ENCODE results near the gene EML4.
"Not testable (repeated sequence)": the region's sequence is repeated elsewhere in the genome, so short reads cannot be mapped to it uniquely, and the experiment has no call there.

EML4 gene

DNA sequence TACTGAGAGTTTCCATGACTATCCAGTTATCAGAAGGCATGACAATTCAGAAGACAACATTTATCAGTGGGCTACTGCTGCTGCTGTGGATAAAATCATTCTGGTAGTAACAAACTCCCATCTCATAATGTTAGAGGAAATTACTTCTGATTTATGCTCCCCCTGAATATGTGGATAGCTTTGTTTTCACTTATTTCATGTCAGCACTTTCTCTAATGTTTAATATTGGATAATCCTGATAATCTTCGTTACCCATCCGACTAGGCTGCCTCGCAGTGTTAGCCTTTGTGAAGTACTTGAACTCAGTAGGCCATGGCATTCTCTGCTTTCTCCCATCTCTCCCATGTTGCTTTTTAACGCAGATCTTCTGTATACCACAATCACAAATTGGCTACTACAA is 163.4 kb downstream of the EML4 start:
- TF ChIP-seq, protein P1, sequence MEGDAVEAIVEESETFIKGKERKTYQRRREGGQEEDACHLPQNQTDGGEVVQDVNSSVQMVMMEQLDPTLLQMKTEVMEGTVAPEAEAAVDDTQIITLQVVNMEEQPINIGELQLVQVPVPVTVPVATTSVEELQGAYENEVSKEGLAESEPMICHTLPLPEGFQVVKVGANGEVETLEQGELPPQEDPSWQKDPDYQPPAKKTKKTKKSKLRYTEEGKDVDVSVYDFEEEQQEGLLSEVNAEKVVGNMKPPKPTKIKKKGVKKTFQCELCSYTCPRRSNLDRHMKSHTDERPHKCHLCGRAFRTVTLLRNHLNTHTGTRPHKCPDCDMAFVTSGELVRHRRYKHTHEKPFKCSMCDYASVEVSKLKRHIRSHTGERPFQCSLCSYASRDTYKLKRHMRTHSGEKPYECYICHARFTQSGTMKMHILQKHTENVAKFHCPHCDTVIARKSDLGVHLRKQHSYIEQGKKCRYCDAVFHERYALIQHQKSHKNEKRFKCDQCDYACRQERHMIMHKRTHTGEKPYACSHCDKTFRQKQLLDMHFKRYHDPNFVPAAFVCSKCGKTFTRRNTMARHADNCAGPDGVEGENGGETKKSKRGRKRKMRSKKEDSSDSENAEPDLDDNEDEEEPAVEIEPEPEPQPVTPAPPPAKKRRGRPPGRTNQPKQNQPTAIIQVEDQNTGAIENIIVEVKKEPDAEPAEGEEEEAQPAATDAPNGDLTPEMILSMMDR (IDR thresholded peaks at IDR 0.05; ENCODE audit: low read depth, low read length, missing control alignments) = no peak
- in situ Hi-C loops (cut with HindIII; ENCODE audit: low sequenced_read_pairs) = no loop called here
- no peak overlapping the region for H3K4me3 ChIP-seq (ENCODE audit: low read depth, low read length)
- DNase-seq (ENCODE audit: low read depth) = no peak

- H3K4me3 ChIP-seq (ENCODE audit: low read depth, low read length) = no peak overlapping the region
- no peak for DNase-seq (ENCODE audit: low read depth)
- in situ Hi-C loops (cut with HindIII; ENCODE audit: low sequenced_read_pairs) = no loop called here
- TF ChIP-seq, protein P1 (IDR thresholded peaks at IDR 0.05; ENCODE audit: low read depth, low read length, missing control alignments) = no peak
Measured at GRCh38 chr2:42333579-42333978, 164.4 kb downstream of the EML4 start.

- DNase-seq (ENCODE audit: low read depth) = no peak
- TF ChIP-seq, protein P1 (IDR thresholded peaks at IDR 0.05; ENCODE audit: low read depth, low read length, missing control alignments) = no peak
- H3K4me3 ChIP-seq (ENCODE audit: low read depth, low read length) = no peak overlapping the region
- in situ Hi-C loops (cut with HindIII; ENCODE audit: low sequenced_read_pairs) = no loop called here
Measured at GRCh38 chr2:42334220-42334619, 165.1 kb downstream of the EML4 start.

DNA sequence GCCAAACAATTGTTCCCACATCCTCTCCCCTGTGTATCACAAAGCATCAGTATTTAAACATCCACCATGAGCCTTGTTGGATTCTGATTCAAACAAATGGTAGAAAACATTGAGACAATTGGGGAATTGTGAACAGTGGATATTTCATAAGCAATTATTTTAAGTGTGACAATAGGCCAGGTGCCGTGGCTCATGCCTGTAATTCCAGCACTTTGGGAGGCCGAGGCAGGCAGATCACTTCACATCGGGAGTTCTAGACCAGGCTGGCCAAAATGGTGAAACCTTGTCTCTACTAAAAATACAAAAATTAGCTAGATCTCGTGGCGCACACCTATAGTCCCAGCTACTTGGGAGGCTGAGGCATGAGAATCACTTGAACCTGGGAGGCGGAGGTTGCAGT is 165.7 kb downstream of the EML4 start:
- in situ Hi-C loops (cut with HindIII; ENCODE audit: low sequenced_read_pairs); DNase-seq (ENCODE audit: low read depth); H3K4me3 ChIP-seq (ENCODE audit: low read depth, low read length): not testable (repeated sequence)

- in situ Hi-C loops (cut with HindIII; ENCODE audit: low sequenced_read_pairs) = no loop called here
- TF ChIP-seq, protein P1 (IDR thresholded peaks at IDR 0.05; ENCODE audit: low read depth, low read length, missing control alignments) = no peak
- no peak overlapping the region for H3K4me3 ChIP-seq (ENCODE audit: low read depth, low read length)
- no peak for DNase-seq (ENCODE audit: low read depth)
Measured at GRCh38 chr2:42335514-42336104, 166.5 kb downstream of the EML4 start.

DNA sequence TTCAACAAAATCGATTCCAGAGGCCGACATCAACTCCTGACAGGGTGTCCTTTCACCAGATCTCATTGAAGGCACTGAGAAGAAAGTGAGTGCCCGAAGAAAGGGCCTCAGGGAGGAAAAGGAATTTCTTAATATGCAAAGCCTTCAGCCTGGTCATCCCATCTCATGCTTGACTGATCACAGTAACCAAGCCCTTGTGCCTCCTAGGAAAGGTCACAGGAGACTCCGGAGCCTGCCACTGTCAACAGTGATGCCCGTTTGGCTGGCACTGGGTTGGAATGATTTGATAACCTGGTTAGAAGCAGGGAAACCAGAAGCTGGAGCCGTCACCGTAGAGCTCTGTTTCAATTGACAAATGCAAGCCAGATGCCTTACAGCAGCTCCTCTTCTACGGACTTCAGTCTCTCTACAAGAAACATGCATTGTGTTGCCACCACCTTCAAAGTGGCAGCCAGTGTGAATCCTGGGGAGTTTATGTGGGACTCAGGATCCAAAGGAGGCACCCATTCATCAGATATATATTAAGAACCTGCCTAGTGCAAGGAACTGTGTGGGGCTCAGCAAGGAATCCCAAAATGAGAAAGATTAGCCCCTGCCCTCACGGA is 167.3 kb downstream of the EML4 start:
- no peak overlapping the region for H3K4me3 ChIP-seq (ENCODE audit: low read depth, low read length)
- no peak for DNase-seq (ENCODE audit: low read depth)
- TF ChIP-seq, protein P1 (IDR thresholded peaks at IDR 0.05; ENCODE audit: low read depth, low read length, missing control alignments) = no peak
- in situ Hi-C loops (cut with HindIII; ENCODE audit: low sequenced_read_pairs) = no loop called here

DNA sequence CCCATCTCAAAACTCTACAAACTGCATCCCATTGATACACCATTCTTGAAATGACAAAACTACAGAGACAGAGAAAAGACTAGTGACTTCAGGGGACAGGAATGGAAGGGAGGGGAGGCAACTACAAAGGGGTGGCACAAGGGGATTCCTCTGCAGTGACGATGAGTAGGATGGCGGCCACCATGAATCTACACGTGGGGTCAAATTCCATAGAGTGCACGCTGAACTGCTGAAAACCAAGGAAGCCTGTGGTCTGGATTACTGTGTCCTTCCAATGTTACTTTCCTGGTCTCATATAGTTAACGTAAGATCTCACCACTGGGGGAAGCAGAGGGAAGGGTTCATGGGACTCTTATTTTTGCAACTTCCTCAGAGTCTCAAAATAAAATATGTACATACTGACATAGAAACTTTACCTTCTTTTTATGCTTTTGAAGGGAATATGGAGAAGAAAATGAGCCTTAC is 168.2 kb downstream of the EML4 start:
- in situ Hi-C loops (cut with HindIII; ENCODE audit: low sequenced_read_pairs) = no loop called here
- H3K4me3 ChIP-seq (ENCODE audit: low read depth, low read length) = no peak overlapping the region
- DNase-seq (ENCODE audit: low read depth) = no peak
- TF ChIP-seq, protein P1 (IDR thresholded peaks at IDR 0.05; ENCODE audit: low read depth, low read length, missing control alignments) = no peak

All from astrocyte of the cerebellum (primary cell).